PC-9 (cell line): ENCODE measurements around the gene LTBP3. TPM values are rescaled to one million over a fixed set of nuclear protein-coding genes. Genes with fewer than 3 reads are reported as not detected.

ENCODE experiments used
- BruUV-seq: library from RNA; stranded (reverse); fragments of 400-500 nt; replicated peaks from 2 replicates; lab custom pipeline; 2021; lab: Mats Ljungman, UMichigan
- CTCF ChIA-PET: fragments of 300-600 bp; sonication (Branson Sonifier 250); formaldehyde crosslinking; loops from one replicate; lab custom pipeline; 2022; ENCODE audit warnings: antibody characterized with exemption; lab: Charles Lee
- POLR2A ChIA-PET: fragments of 300-600 bp; sonication (Branson Sonifier 250); formaldehyde crosslinking; loops from one replicate; lab custom pipeline; 2022; ENCODE audit warnings: antibody characterized with exemption; ENCODE audit not compliant: unreplicated experiment; lab: Charles Lee
- DNase-seq, 2 experiments: peaks; one replicate each; pipeline versions ENCODE4 v3.0.0 to v3.0.0-alpha.2; 2015 to 2022; ENCODE audit warnings: mixed read lengths in 1 of 2
- H2AFZ ChIP-seq: fragments of 200-600 bp; sonication (generic); 2 replicates; pipeline ENCODE4 v1.8.1; 2017; ENCODE audit warnings: antibody characterized with exemption
- H3F3A ChIP-seq: fragments of 200-600 bp; sonication (generic); 2 replicates; pipeline ENCODE4 v1.8.1; 2017; ENCODE audit warnings: antibody characterized with exemption, mild to moderate bottlenecking, low read depth; ENCODE audit not compliant: insufficient read depth
- H3K27ac ChIP-seq: fragments of 200-600 bp; sonication (generic); 2 replicates; pipeline ENCODE4 v1.6.1; 2016; ENCODE audit warnings: mixed run types
- H3K27me3 ChIP-seq: fragments of 200-600 bp; sonication (generic); 2 replicates; pipeline ENCODE4 v1.6.1; 2016; ENCODE audit warnings: low read depth, mixed run types; ENCODE audit not compliant: insufficient read depth
- H3K36me3 ChIP-seq: fragments of 200-600 bp; sonication (generic); 2 replicates; pipeline ENCODE4 v1.6.1; 2016; ENCODE audit warnings: low read depth, mixed run types
- H3K4me1 ChIP-seq: fragments of 200-600 bp; sonication (generic); replicated peaks from 2 replicates; pipeline ENCODE4 v1.6.1; 2016; ENCODE audit warnings: mixed run types; ENCODE audit not compliant: insufficient read depth
- H3K4me2 ChIP-seq: fragments of 200-600 bp; sonication (generic); 2 replicates; pipeline ENCODE4 v1.6.1; 2017; ENCODE audit warnings: mixed run types
- H3K4me3 ChIP-seq: fragments of 200-600 bp; sonication (generic); 2 replicates; pipeline ENCODE4 v1.6.1; 2016; ENCODE audit warnings: mixed run types
- H3K79me2 ChIP-seq: fragments of 200-600 bp; sonication (generic); 2 replicates; pipeline ENCODE4 v1.6.1; 2017; ENCODE audit warnings: low read depth, mixed run types
- H3K9me2 ChIP-seq: fragments of 200-600 bp; sonication (generic); 2 replicates; pipeline ENCODE4 v1.8.1; 2017; ENCODE audit warnings: mild to moderate bottlenecking; ENCODE audit not compliant: insufficient read depth
- H3K9me3 ChIP-seq: fragments of 200-600 bp; sonication (generic); 2 replicates; pipeline ENCODE4 v1.8.1; 2016; ENCODE audit warnings: low read depth; ENCODE audit not compliant: insufficient read depth
- H4K20me1 ChIP-seq: fragments of 200-600 bp; sonication (generic); 2 replicates; pipeline ENCODE4 v1.8.1; 2017; ENCODE audit not compliant: insufficient read depth
- CTCF ChIP-seq: fragments of 200-600 bp; sonication (generic); conservative IDR thresholded peaks from 2 replicates; pipeline ENCODE4 v1.6.1; 2017; ENCODE audit warnings: mixed run types, antibody characterized with exemption, mild to moderate bottlenecking, moderate library complexity
- EZH2 ChIP-seq: fragments of 200-600 bp; sonication (generic); IDR thresholded peaks from 2 replicates; pipeline ENCODE4 v1.8.0; 2017; ENCODE audit warnings: antibody characterized with exemption, low read depth
- intact Hi-C: fragments of 100-400 bp; cut with micrococcal nuclease; formaldehyde crosslinking; loops from one replicate; pipeline ENCODE4 v1.10.0; 2022; ENCODE audit not compliant: unreplicated experiment
- total RNA-seq: library from RNA; stranded (reverse); gene quantifications from 2 replicates; pipeline ENCODE4 v1.2.3, GENCODE V29; 2021

The LTBP3 gene
- total RNA-seq, 1 experiment from 2014 or later: 455 TPM

GRCh38 chr11:65574811-65575567 lies 16.8 kb upstream of the LTBP3 start:
- POLR2A ChIA-PET: no interaction called here
- DNase-seq: peak; percentile 56 to 65
- TF ChIP-seq CTCF (no peak), EZH2 (no peak)
- peaks cover 57% of the 10 kb centered on the region for H3F3A ChIP-seq
- peak overlapping the region; percentile 81 for H3K4me3 ChIP-seq
- H3K4me2 ChIP-seq: peak overlapping the region; percentile 82
- H3K9me2 ChIP-seq: no peaks in the 10 kb centered on the region
- peaks cover 51% of the 10 kb centered on the region for H3K79me2 ChIP-seq
- no peaks in the 10 kb centered on the region; the same call in 1 of the 2 replicates for H3K36me3 ChIP-seq
- H3K4me1 ChIP-seq: peaks cover 55% of the 10 kb centered on the region
- H3K27ac ChIP-seq: peak overlapping the region; percentile 30
- CTCF ChIA-PET: no interaction called here
- BruUV-seq: TSS peak; percentile 59
- H3K27me3 ChIP-seq: no peaks in the 10 kb centered on the region
- no peaks in the 10 kb centered on the region for H3K9me3 ChIP-seq
- peaks cover 7% of the 10 kb centered on the region; the same call in 1 of the 2 replicates for H4K20me1 ChIP-seq
- intact Hi-C loops: loop anchor here (5.0 kb wide), 5 partner anchors 48 to 477 kb away; partner anchors contain the start of genes CST6, KAT5, NEAT1 and SCYL1
- H2AFZ ChIP-seq: no peak overlapping the region

- Histone ChIP-seq H3K36me3 (no peaks in the 10 kb centered on the region; the same call in 1 of the 2 replicates), H3K9me3 (no peaks in the 10 kb centered on the region), H3K4me1 (peaks cover 55% of the 10 kb centered on the region), H3K79me2 (peaks cover 52% of the 10 kb centered on the region), H3F3A (peaks cover 63% of the 10 kb centered on the region), H2AFZ (no peak overlapping the region), H3K9me2 (no peaks in the 10 kb centered on the region), H3K4me3 (peak overlapping the region; percentile 81), H3K4me2 (peak overlapping the region; percentile 96), H3K27ac (peak overlapping the region; percentile 30), H3K27me3 (no peaks in the 10 kb centered on the region), H4K20me1 (peaks cover 7% of the 10 kb centered on the region; the same call in 1 of the 2 replicates)
- no TSS peak for BruUV-seq
- CTCF ChIA-PET: no interaction called here
- intact Hi-C loops: loop anchor here (5.0 kb wide), 5 partner anchors 47 to 478 kb away; partner anchors contain the start of genes CST6, KAT5, NEAT1 and SCYL1
- peak; percentile 83 to 97 for DNase-seq
- POLR2A ChIA-PET: no interaction called here
- TF ChIP-seq CTCF: peak; percentile 84
- no peak for TF ChIP-seq EZH2
Observed at GRCh38 chr11:65574109-65574810, 16.1 kb upstream of the LTBP3 start.

GRCh38 chr11:65573391-65574079 lies 15.4 kb upstream of the LTBP3 start:
- Histone ChIP-seq H3K4me3 (peak overlapping the region; percentile 73; the same call in 1 of the 2 replicates), H3K4me1 (peaks cover 59% of the 10 kb centered on the region), H4K20me1 (peaks cover 4% of the 10 kb centered on the region; the same call in 1 of the 2 replicates), H3K79me2 (peaks cover 54% of the 10 kb centered on the region), H3F3A (peaks cover 70% of the 10 kb centered on the region), H3K4me2 (peak overlapping the region; percentile 96), H3K9me2 (no peaks in the 10 kb centered on the region), H2AFZ (no peak overlapping the region), H3K27ac (no peak overlapping the region), H3K36me3 (no peaks in the 10 kb centered on the region), H3K9me3 (no peaks in the 10 kb centered on the region), H3K27me3 (no peaks in the 10 kb centered on the region)
- TSS peak; percentile 12 for BruUV-seq
- ChIA-PET POLR2A (interaction anchor here (1.5 kb wide), 1 partner anchor 20 kb away, joined by 4 read pairs; no protein-coding TSS in a partner anchor), CTCF (interaction anchor here (0.5 to 1.2 kb wide), 2 partner anchors 66 to 224 kb away, joined by 3 to 4 read pairs; no protein-coding TSS in a partner anchor)
- intact Hi-C loops: loop anchor here (5.0 kb wide), 5 partner anchors 46 to 479 kb away; partner anchors contain the start of genes CST6, KAT5, NEAT1 and SCYL1
- TF ChIP-seq CTCF (no peak), EZH2 (no peak)
- no peak for DNase-seq
